NCI-H526 (cell line): ENCODE measurements around the gene ECE1.

Experiments used
- DNase-seq, 2 experiments: peaks; one replicate each; lab custom pipeline; 2025; lab: John Stamatoyannopoulos, UW

Gene ECE1

GRCh38 chr1:21254335-21254951 is 35.8 kb downstream of the ECE1 start:
- no peak for DNase-seq

DNA sequence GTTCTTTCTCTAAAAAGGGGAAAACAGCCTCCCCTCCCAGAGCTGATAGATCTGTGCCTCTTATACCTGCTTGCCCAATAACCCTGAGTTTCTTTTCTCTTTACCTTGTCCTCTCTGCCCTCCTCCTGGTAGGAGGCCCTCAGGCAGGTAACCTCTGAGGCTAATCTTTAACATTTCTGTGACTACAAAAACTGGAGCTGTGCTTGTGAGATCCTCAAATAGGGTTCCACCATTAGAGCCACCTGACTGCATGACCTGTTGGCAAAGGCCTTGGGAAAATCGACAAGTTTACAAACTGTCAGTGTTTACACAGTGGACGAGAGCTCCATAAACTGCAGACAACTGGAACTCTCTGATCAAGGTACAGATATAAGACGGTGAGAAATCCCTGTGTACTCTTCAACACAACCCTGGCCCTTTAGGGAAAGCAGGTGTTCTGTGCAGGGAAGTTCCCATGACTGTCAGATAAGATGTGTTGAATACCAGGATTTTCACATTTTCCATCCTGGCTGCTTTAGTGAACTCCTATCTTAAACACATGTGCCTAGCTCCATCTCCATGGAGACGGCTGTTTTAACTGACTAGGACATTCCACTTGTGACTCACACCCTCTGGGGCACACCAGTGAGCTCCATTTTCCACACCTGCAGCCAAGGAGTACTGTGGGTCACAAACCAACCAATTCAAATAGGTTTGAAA is 38.3 kb downstream of the ECE1 start:
- DNase-seq = no peak

DNA sequence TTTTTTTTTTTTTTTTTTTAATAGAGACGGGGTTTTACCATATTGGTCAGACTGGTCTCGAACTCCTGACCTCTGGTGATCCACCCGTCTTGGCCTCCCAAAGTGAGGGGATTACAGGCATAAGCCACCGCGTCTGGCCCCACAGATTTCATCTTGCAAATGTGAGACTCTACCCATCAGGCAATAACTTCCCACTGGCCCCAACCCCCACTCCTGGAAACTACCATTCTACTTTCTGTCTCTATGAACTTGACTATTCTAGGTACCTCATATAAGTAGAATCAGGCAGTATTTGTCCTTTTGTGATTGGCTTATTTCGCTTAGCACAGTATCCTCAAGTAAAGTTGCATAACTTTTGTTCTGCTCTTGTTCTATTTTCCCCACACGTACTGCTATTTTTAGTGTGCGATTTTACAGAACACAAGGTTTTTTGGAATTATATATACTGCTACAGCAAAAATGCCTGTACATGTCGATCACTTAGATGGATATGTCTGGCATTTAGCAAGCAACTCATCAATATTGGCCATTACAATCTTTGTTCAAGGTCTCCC is 40.2 kb downstream of the ECE1 start:
- DNase-seq = no peak

DNA sequence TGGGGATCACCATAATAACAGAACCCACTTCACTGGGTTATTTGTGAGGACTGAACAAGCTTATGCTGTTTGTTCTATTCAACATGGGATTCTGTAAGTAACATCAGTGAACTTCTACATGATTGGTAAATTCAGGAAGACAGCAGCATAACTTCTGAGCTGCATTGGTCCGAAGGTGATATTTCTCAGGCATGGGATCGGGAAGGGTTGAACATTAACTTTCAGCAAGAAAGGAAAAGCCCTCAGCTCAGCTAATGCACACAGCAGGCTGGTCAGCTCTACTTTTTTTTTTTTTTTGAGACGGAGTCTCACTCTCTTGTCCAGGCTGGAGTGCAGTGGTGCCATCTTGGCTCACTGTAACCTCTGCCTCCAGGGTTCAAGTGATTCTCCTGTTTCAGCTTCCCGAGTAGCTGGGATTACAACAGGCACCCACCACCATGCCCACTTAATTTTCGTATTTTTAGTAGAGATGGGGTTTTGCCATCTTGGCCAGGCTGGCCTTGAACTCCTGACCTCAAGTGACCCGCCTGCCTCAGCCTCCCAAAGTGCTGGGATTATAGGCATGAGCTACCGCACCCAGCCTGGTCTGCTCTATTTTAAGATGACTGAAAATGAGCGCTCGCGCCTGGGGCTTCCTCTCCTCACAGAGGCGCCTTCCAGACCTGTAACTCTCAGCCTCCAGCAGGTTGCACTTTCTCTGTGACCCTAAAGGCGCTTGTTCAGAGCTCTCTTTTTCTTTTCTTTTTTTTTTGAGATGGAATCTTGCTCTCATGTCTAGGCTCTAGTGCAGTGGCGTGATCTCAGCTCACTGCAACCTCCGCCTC is 42.2 kb downstream of the ECE1 start:
- DNase-seq = no peak

DNA sequence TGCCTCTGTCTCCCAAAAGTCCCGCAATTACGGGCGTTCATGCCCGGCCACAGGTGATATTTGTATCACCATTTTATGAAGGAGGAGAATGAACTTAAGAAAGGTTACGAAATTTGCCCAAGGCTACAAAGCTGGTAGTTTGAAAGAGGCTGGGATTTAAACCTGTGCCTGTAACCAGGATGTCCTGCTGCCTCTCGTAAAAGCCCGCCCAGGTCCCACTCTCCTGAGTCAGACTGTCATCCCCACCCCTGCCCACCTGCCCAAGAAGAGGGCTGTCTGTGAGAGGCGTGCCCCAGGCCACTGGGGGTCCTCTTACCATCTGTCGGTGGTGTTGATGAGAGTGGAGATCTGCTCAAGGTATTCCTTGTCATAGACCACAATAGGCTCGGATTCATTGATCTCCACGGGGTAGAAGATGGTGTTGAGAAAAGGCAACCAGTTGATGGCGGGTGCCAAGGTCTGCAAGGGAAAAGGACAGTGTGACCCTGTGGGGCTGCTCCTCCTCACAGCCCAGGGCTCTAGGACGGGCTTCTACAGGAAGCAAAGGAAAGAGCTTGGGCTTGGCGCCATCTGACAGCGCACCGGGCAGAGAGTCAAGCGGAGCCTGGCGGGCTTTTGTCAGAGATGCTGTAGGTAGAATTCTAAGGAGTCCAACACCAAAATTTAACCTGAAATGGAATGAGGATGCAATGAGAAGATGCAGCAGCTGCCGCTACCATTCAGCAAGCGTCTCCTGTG is 43.2 kb downstream of the ECE1 start:
- DNase-seq = no peak

- DNase-seq = no peak
Measured at GRCh38 chr1:21245688-21246229, 44.5 kb downstream of the ECE1 start.

- no peak for DNase-seq
Measured at GRCh38 chr1:21244986-21245687, 45.1 kb downstream of the ECE1 start.

GRCh38 chr1:21244154-21244553 is 46.1 kb downstream of the ECE1 start:
- DNase-seq = no peak

DNA sequence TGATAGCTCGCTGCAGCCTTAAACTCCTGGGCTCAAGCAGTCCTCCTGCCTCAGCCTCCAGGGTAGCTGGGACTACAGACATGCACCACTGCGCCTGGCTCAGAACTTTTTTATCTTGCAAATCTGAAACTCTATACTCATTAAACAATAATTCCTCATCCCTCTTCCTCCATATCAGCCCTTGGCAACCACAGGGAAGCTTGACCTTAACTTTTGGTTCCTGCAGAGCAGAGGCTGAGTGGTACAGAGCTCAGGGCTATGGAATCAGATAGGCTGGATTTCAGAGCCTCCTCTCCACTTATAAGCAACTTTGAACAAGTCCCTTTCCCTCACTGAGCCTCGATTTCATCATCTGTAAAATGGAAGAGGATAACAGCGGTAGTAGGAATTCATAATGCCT is 47.4 kb downstream of the ECE1 start:
- DNase-seq = no peak

DNA sequence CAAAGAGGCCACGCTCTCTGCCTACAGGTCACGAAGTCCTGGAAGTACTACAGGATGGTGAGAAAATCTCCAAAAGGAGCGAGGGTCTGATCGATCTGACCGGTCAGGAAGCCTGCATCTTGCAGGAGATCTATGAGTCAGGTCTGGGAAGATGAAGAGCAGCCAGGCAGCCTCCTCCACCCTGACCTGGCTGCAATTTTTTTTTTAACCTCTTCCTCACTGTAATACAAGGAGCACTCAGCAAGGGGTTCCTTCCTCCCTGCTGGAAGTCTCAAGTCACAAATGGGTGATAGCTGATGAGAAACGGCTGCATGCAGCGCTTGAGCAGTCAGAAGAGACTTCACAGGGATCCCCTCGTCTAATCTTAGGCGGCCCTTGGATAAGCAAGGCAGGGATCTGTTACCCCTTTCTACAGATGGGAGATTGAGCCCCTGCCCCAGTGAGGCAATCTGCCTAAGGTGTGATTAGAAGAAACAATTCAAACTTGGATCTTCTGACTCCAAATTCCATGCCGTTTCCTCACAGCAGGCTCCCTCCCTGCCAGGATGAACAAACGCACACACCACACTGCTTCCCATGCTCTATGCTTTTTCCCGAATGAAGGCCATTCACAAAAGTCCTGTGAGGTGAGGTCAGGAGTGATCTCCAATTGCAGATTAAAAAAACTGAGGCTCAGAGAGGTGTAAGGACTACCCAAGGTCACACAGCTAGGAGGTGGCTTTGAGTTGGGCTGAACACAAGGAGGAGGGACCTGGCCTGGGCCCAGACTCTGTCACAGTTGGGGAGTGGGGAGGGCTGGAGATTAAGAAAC is 48.3 kb downstream of the ECE1 start:
- no peak for DNase-seq

DNA sequence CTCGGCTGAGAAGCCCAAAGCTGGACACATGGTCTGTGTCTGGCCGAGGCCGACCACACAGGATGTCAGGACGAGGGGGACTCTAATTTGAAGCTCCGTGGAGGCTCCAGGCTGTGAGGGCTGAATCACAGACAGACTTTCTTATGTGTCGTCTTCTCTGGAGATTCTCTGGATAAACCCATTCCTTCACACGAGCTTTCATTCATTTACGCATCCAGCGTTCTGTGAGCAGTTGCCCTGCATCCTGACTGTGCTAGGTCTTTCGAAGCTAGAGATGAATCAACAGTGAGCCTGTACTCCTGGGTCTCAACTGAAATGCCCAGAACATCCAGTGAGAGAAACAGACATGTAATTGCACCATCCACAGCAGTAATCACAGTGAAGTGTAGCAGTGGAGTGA is 49.6 kb downstream of the ECE1 start:
- DNase-seq = no peak

GRCh38 chr1:21239221-21239620 is 51.0 kb downstream of the ECE1 start:
- no peak for DNase-seq

DNA sequence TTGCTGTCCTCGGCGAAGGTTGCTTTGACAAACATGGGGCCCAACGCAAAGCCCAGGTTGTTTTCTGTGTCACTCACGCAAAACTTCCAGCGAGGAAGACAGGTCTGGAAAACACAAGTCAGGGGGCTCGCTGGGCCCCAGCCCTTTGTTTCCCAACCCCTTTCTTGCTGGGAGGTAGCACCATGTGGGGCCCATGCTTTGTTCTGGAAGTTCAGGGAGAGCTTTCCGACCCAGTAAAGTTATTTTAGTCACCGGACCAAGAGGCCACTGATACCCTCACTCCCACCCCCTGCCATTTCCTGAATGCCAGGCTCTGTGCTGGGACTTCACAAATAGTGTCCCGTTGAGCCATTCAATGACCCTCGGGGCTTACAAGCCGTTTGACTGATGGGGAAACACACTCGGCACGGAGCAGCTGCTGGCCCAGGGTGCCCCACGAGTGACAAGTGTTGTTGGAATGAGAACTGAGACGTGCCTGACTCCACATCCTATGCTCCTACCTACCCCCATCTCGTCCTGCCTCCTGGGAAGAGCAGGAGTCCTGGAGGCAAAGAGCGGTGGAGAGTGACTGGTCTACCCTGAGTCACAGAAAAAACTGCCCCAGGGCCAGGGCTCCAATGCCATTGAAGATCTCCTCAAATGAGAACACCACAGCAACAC is 52.0 kb downstream of the ECE1 start:
- no peak for DNase-seq

DNA sequence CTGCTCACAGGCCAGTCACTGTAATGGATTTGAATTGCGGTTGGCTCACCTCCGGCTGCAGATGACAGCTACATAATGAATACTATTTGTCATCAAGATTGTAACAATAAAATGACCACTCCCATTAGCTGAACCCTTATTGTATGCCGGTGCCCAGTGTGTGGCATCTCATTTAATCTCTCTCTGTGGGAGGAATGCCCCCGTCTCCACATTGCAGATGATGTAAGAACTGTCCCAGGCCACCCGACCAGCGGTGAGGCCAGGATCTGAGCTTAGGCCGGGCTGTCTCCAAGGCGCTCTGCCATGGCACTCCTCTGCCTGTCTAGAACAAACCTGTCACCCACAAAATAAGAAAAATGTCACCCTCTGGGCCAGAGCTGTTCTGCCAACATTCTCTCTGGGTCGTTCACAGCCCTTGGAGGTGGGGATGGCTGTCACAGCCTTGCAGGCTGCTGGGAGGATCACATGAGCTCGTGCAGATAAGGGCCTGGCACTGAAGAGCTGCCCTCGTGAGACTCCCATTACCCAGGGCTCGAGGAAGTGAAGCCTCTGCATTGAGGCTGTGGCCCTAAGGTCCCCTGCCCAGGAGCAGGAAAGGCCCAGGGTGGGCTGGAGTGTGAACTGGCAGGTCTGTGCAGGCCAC is 52.7 kb downstream of the ECE1 start:
- DNase-seq = no peak

DNA sequence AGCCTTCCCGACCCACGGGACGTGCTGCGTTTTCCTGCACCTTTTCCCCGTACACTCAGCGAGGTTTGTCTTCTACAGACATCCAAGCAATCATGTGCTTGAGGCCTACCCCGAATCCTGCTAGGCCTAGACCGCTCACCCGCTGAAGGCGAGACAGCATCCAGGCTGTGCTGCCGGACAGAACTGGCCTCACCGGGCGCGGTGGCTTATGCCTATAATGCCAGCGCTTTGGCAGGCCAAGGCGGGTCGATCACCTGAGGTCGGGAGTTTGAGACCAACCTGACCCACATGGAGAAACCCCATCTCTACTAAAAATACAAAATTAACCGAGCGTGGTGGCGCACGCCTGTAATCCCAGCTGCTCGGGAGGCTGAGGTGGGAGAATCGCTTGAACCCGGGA is 54.1 kb downstream of the ECE1 start:
- no peak for DNase-seq

- DNase-seq = no peak
Measured at GRCh38 chr1:21234779-21235178, 55.5 kb downstream of the ECE1 start.

DNA sequence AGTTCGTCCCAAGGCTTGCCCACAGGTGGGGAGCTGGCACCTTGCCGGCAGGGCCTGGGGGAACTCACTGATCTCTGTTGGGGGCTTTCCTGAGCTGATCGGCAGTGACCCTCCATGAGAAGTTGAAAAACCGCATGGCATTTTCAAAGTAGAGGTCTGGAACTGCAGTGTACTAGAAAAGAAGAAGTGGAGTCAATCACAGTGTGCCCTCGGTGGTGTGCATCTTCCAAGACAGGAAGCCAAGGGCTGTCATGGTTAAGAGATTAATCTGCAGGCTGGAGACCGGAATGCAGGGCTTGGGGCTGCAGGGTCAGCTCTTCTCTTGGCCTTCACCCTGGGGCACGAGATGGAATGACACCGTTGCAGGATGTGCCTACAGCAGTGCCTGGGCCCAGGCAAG is 56.8 kb downstream of the ECE1 start:
- no peak for DNase-seq

- DNase-seq = peak in 1 of 2 experiments; percentile 45
Measured at GRCh38 chr1:21232044-21232443, 58.2 kb downstream of the ECE1 start.
